Measurements from ENCODE around the gene TM7SF2. TPM values are rescaled to one million over a fixed set of nuclear protein-coding genes. Genes with fewer than 3 reads are reported as not detected.
A peak's percentile ranks its signal among the peaks of the same experiment; 100 is the strongest.
"Not testable (repeated sequence)": the region's sequence is repeated elsewhere in the genome, so short reads cannot be mapped to it uniquely, and the experiment has no call there.

TM7SF2 gene
- polyA plus RNA-seq, 5 donors: 18.0 to 27.0 (median 20.6) TPM

- DNase-seq: no peak
Measured at GRCh38 chr11:65128182-65129145, 16.8 kb downstream of the TM7SF2 start.

GRCh38 chr11:65129649-65130441 is 18.2 kb downstream of the TM7SF2 start:
- DNase-seq: no peak

- no peak for DNase-seq
Measured at GRCh38 chr11:65130631-65131416, 19.2 kb downstream of the TM7SF2 start.

- DNase-seq: no peak
Measured at GRCh38 chr11:65131417-65131776, 19.7 kb downstream of the TM7SF2 start.

- no peak for DNase-seq
Measured at GRCh38 chr11:65131895-65132237, 20.2 kb downstream of the TM7SF2 start.

GRCh38 chr11:65132238-65132987 is 20.7 kb downstream of the TM7SF2 start:
- no peak for DNase-seq

GRCh38 chr11:65132988-65133700 is 21.5 kb downstream of the TM7SF2 start:
- DNase-seq: no peak

- no peak for DNase-seq
Measured at GRCh38 chr11:65133724-65134123, 22.1 kb downstream of the TM7SF2 start.

GRCh38 chr11:65134240-65134951 is 22.7 kb downstream of the TM7SF2 start, which contains the start of gene SYVN1:
SYVN1 (minus strand) TSS chr11:65134519; CDS start chr11:65133601, 918 bp downstream.
- DNase-seq: peak; percentile 94 to 96

GRCh38 chr11:65134952-65135632 is 23.4 kb downstream of the TM7SF2 start:
- DNase-seq: peak in 1 of 2 donors; percentile 92

- DNase-seq: no peak
Measured at GRCh38 chr11:65135633-65136145, 24.0 kb downstream of the TM7SF2 start.

- DNase-seq: no peak
Measured at GRCh38 chr11:65136515-65137096, 24.9 kb downstream of the TM7SF2 start.

- no peak for DNase-seq
Measured at GRCh38 chr11:65141896-65142494, 30.3 kb downstream of the TM7SF2 start.

GRCh38 chr11:65147352-65148075 is 35.8 kb downstream of the TM7SF2 start:
- no peak for DNase-seq

- no peak for DNase-seq
Measured at GRCh38 chr11:65148657-65149056, 37.0 kb downstream of the TM7SF2 start.

GRCh38 chr11:65150131-65150508 is 38.4 kb downstream of the TM7SF2 start:
- DNase-seq: not testable (repeated sequence)
